Ascending aorta (tissue), 2 donors: ENCODE measurements around the gene GPBAR1. TPM values are rescaled to one million over a fixed set of nuclear protein-coding genes. Genes with fewer than 3 reads are reported as not detected.

ENCODE experiments used
- DNase-seq, 2 donors: peaks; one replicate each; pipeline ENCODE4 v3.0.0-alpha.2; 2019; ENCODE audit warnings: low spot score in 2 of 2
- H3K27ac ChIP-seq, 2 donors: fragments of 200-600 bp; sonication (generic); one replicate each; pipeline ENCODE4 v1.5.1; 2016 to 2017; ENCODE audit warnings: mild to moderate bottlenecking in 1 of 2
- H3K27me3 ChIP-seq: fragments of 200-600 bp; sonication (generic); one replicate; pipeline ENCODE4 v1.5.1; 2017
- H3K36me3 ChIP-seq, 2 donors: fragments of 200-600 bp; sonication (generic); one replicate each; pipeline ENCODE4 v1.5.1; 2016
- H3K4me1 ChIP-seq, 2 donors: fragments of 200-600 bp; sonication (generic); one replicate each; pipeline ENCODE4 v1.5.1; 2016 to 2017; ENCODE audit warnings: mild to moderate bottlenecking in 1 of 2
- H3K4me3 ChIP-seq, 2 donors: fragments of 200-600 bp; sonication (generic); one replicate each; pipeline ENCODE4 v1.5.1; 2016 to 2017; ENCODE audit warnings: mild to moderate bottlenecking in 1 of 2
- H3K9me3 ChIP-seq, 2 donors: fragments of 200-600 bp; sonication (generic); one replicate each; pipeline ENCODE4 v1.5.1; 2016
- CTCF ChIP-seq, 3 experiments: fragments of 200-600 bp in 2 of 3; fragments of 450-650 bp in 1 of 3; sonication (generic) in 2 of 3; IDR thresholded peaks; one replicate each; pipeline ENCODE4 v1.5.1; 2016 to 2019; ENCODE audit warnings: antibody characterized with exemption in 3 of 3, mild to moderate bottlenecking in 1 of 3, moderate library complexity in 1 of 3
- intact Hi-C: fragments of 100-400 bp; cut with DNase I; formaldehyde crosslinking; loops from one replicate; pipeline ENCODE4 v1.15.1; 2023
- total RNA-seq: library from RNA; depleted of rRNA; stranded (reverse); fragments of >200 nt; gene quantifications from one replicate; pipeline ENCODE4 v1.1.0, GENCODE V29; 2016

Gene GPBAR1
- total RNA-seq, 1 donor from 2014 or later = not detected

GRCh38 chr2:218264773-218265561 is 4.2 kb downstream of the GPBAR1 start:
- intact Hi-C loops = no loop called here

GRCh38 chr2:218265626-218266025 is 4.8 kb downstream of the GPBAR1 start:
- Histone ChIP-seq H3K36me3 (peaks cover 36 to 37% of the 10 kb centered on the region in 2 donors), H3K27me3 (no peaks in the 10 kb centered on the region), H3K4me1 (peaks cover 6 to 26% of the 10 kb centered on the region in 2 donors), H3K4me3 (no peak overlapping the region), H3K27ac (no peak overlapping the region), H3K9me3 (no peaks in the 10 kb centered on the region)
- no peak for DNase-seq
- no peak for TF ChIP-seq CTCF (IDR thresholded peaks at IDR 0.05)
- intact Hi-C loops = no loop called here

More at GRCh38 chr2:218264773-218265561, 4.2 kb downstream of the GPBAR1 start:
- no peak for DNase-seq
- Histone ChIP-seq H3K4me1 (peaks cover 6 to 32% of the 10 kb centered on the region in 2 donors), H3K9me3 (no peaks in the 10 kb centered on the region), H3K36me3 (peaks cover 36 to 37% of the 10 kb centered on the region in 2 donors), H3K4me3 (no peak overlapping the region), H3K27me3 (no peaks in the 10 kb centered on the region), H3K27ac (no peak overlapping the region)
- no peak for TF ChIP-seq CTCF (IDR thresholded peaks at IDR 0.05)

DNA sequence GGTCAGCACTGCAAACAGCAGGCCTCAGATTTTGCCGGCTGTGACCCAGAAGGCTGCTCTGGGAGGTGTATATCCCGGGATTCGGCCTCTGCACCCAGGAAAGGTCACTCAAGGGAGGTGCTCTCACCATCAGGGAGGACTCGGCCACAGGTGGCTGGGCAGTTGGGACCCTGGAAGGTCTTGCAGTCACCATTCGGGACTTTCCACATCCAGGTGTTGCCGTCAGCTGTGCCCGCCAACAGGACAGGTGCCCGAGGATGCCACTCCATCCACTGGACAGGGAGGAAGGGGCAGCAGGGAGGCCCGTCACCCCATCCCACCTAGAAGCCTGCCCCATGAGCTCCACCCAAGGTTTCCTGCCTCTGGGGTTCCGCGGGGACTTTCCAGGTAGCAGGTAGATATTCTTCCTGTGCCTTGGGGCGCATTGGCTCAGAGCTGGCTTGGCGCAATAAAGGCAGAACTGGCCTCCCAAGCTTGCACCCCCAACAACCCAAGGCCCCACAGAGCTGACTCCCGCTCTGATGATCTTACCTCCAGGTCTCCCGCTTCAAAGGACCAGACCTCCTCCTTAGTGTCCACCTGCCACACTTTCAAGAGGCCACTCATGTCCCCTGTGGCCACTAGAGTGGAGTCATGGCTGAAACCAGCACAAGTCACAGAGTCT is 5.6 kb downstream of the GPBAR1 start:
- TF ChIP-seq CTCF (IDR thresholded peaks at IDR 0.05) = no peak
- Histone ChIP-seq H3K4me1 (peaks cover 7 to 27% of the 10 kb centered on the region in 2 donors), H3K4me3 (no peak overlapping the region), H3K27ac (no peak overlapping the region), H3K9me3 (no peaks in the 10 kb centered on the region), H3K36me3 (peaks cover 36 to 37% of the 10 kb centered on the region in 2 donors), H3K27me3 (no peaks in the 10 kb centered on the region)
- intact Hi-C loops = no loop called here
- no peak for DNase-seq

DNA sequence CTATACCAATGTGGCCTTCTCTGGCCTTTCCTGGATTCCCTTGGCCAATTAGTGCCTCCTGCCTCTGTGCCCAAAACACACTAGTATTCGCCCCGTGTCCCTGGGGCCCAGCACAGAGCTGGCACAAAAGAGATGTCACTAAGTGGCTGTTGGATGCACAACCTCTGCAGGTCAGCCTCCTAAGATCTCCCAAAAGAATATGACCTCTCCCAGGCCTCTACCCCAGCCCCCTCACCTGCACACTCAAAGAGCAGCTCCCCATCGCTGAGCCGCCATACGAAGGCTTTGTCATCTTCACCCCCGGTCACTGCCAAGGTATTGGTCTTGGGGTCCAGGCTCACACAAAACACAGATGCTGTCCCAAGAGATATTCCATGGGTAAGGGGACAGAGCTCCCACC is 6.4 kb downstream of the GPBAR1 start:
- TF ChIP-seq CTCF (IDR thresholded peaks at IDR 0.05) = no peak
- Histone ChIP-seq H3K36me3 (peaks cover 36 to 37% of the 10 kb centered on the region in 2 donors), H3K4me3 (no peak overlapping the region), H3K4me1 (peaks cover 15 to 35% of the 10 kb centered on the region in 2 donors), H3K27ac (no peak overlapping the region), H3K9me3 (no peaks in the 10 kb centered on the region), H3K27me3 (no peaks in the 10 kb centered on the region)
- no peak for DNase-seq
- intact Hi-C loops = no loop called here

DNA sequence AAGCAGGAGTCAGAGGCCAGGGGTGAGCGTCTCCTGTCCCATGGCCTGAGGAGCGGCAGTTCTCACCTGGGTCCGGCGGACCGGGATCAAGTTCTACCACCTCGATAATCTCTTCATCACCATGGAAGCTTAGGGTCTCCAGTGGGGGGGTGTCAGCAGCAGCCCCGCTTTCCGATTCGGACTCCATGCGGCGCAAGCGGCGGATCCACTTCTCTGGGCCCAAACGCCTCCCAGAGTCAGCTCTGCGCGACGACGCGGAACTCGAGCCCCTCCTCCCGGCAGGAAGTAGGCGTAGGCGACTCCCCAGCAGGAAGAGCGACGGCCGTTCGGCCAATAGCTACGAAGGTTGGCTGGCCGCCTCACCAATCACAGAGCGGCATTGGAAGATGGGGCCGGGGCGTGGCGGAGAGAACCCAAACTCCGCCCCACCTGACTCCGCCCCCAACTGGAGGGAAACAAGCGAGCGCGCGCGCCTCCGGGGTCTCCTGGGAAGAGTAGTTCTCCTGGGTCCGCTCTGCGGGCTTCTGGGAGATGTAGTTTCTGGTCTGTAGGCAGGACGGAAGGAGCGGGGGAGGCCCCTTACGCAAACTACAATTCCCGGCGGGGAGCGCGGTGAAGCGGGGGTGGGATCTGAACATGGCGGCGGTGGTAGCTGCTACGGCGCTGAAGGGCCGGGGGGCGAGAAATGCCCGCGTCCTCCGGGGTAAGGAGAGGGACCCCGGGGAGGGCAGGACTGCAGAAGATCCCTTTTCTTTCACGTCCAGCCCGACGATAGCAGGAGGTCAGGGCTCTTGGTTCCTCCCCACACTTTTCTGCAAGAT is 9.3 kb downstream of the GPBAR1 start, which contains the start of the genes AAMP and PNKD:
Gene AAMP, minus strand, starts transcription at position 238 of the 821 bp plus-strand sequence. Its CDS starts 51 bp downstream, at position 187.
Gene PNKD, plus strand, starts transcription at position 620 of the 821 bp plus-strand sequence. Its CDS starts 17 bp downstream, at position 637.
- intact Hi-C loops = loop anchor here (1.0 to 5.0 kb wide), 6 partner anchors 53 to 297 kb away; partner anchors contain the start of genes ARPC2, CNOT9 and USP37
- peaks cover 12 to 35% of the 10 kb centered on the region in 2 donors for H3K4me1 ChIP-seq
- peak in 1 of 3 experiments; percentile 44 for TF ChIP-seq CTCF (IDR thresholded peaks at IDR 0.05)
- H3K27me3 ChIP-seq = no peaks in the 10 kb centered on the region
- H3K9me3 ChIP-seq = no peaks in the 10 kb centered on the region
- H3K27ac ChIP-seq = peak within 1 kb of the TSS; percentile 73 to 80
- peak within 1 kb of the TSS; percentile 79 to 85 for H3K4me3 ChIP-seq
- peak; percentile 99 to 100 for DNase-seq
- peaks cover 40 to 43% of the 10 kb centered on the region in 2 donors for H3K36me3 ChIP-seq
